HuH-7 (cell line): ENCODE data around the gene CCDC15.
"Not testable (repeated sequence)": the region's sequence is repeated elsewhere in the genome, so short reads cannot be mapped to it uniquely, and the experiment has no call there.

ENCODE experiments used
- DNase-seq: peaks from one replicate; pipeline ENCODE4 v3.0.0; 2011; ENCODE audit warnings: low spot score

The CCDC15 gene

DNA sequence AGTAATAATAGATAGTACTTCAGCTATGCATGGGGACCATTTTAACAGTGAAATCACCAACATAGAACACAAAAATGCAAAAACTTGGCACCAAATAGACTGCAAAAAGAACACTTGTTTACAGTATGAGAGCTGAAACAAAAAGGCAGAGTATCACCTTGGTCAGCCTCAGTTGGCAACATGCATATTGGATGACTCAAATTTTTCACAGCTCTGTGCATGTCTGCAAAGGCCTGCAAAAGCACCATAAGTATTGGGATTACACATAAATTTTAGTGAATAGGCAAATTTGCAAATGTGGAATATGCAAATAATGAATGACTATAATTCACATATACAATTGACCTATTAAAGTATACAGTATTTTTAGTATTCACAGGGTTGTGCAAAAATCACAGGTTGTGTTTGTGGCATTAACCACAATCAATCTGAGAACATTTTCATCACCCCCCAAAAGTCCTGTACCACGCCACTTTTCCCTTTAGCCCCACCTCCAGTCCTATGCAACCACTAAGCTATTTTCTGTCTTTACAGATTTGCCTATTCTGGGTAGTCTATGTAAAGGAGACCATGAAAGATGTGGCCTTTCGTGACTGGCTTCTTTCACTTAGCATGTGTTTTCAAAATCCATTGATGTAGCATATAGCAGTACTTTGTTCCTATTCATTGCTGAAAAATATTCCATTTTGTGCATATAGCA is 47.2 kb downstream of the CCDC15 start:
- no peak for DNase-seq

DNA sequence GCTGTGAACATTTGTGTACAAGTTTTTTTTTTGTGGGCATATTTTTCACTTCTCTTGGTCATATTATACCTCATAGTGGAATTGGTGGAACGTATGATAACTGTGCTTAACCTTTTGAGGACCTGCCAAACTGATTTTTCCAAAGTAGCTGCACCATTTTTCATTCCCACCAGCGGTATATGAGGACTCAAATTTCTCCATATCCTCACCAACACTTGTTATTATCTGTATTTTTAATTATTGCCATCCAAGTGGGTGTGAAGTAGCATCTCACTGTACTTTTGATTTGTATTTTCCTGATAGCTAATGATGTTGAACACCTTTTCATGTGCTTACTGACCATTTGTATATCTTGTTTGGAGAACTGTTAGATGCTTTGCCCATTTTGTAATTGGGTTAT is 47.8 kb downstream of the CCDC15 start:
- DNase-seq, result no peak

- DNase-seq, result no peak
Observed at GRCh38 chr11:125005491-125005890, 51.5 kb downstream of the CCDC15 start.

GRCh38 chr11:125016413-125016812 is 62.4 kb downstream of the CCDC15 start:
- no peak for DNase-seq

- DNase-seq, result no peak
Observed at GRCh38 chr11:125020342-125020741, 66.3 kb downstream of the CCDC15 start.

- DNase-seq, result no peak
Observed at GRCh38 chr11:125022551-125022950, 68.5 kb downstream of the CCDC15 start.

DNA sequence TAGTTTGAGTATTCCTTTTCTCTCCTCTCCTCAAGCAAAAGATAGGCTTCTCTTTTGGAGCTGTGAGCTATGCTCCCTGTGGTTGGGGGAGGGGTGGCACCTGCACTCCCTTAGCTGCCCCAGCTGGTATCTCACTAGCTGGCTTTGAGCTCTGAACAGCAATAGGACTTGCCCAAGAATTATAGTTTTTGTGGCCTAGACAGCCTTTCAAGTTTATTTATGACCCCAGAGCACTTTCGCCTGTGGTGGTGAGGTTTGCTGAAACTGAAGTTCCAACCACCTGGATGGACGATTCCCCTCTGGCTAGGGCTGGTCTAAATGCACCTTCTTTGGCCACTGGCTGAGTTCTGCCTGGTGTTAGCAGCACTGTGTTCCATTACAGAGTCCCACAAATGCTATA is 72.0 kb downstream of the CCDC15 start:
- no peak for DNase-seq

DNA sequence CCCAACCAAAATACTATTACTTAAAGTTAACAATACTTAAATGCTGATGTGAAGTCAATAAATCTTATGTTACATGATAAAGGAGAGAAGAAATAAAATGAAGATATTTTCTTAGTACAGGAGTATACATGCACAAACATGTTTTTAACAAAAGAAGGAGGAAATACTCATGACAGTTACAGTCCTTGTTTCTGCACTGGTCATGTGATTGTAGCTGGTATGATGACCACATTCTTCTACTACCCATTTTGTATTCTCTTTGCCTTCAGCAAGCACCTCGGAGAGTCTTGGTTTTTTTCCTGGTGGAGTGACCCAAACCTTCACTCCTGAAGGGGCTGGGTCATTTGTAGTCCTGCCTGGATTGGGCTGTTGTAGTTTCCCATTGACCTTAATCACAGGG is 75.4 kb downstream of the CCDC15 start:
- DNase-seq, result not testable (repeated sequence)

- no peak for DNase-seq
Observed at GRCh38 chr11:125036933-125037332, 82.9 kb downstream of the CCDC15 start.

DNA sequence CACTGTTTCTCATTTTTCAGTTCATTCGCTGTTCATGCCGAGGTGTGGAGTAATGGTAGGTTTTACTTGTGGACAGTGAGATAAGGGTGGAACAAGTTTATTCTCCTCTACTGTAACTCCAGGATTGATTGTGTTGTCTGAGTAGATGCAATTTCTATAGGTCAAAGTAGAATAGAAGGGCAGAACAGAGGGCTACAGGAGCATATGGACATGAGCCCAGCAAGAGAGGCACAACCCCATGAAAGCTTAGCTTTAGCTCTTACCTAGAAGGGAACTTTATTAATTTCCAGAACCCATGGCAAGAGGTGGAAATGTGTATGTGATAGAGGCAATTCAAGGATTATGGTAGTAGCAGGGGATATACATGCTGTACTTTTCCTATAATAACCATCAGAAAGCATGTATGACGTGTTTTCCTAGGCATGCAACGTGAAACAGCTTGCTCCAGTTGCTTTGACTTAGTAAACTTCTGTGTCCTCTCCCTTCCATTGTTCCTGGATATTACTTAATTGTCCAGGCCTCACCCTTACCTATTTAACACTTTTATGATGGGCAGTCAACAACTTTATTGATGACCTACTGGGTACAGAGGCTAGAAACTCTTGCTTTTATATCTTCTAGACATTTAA is 95.3 kb downstream of the CCDC15 start:
- DNase-seq, result no peak

GRCh38 chr11:125052047-125052446 is 98.0 kb downstream of the CCDC15 start:
- DNase-seq, result no peak

- DNase-seq, result no peak
Observed at GRCh38 chr11:125053167-125053566, 99.2 kb downstream of the CCDC15 start.

- DNase-seq, result no peak
Observed at GRCh38 chr11:125055107-125055715, 101.2 kb downstream of the CCDC15 start.

- not testable (repeated sequence) for DNase-seq
Observed at GRCh38 chr11:125056111-125056510, 102.1 kb downstream of the CCDC15 start.

GRCh38 chr11:125056931-125057692 is 103.1 kb downstream of the CCDC15 start:
- no peak for DNase-seq

DNA sequence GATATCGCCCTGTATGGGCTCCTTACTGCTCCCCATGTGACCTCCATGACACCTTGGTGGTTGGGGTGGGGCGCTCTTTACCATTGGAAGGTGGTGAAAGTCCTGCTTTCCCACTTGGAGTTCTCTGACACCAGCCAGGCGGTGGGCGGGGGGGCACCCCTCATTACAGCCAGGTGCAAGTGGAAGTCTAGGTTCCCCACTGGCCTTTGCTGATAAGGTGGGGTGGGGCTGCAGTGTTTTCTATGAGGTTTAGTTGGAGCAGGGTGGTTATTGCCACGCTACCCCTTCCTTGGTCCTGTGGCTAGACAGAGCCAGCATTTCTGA is 103.7 kb downstream of the CCDC15 start:
- DNase-seq, result no peak

DNA sequence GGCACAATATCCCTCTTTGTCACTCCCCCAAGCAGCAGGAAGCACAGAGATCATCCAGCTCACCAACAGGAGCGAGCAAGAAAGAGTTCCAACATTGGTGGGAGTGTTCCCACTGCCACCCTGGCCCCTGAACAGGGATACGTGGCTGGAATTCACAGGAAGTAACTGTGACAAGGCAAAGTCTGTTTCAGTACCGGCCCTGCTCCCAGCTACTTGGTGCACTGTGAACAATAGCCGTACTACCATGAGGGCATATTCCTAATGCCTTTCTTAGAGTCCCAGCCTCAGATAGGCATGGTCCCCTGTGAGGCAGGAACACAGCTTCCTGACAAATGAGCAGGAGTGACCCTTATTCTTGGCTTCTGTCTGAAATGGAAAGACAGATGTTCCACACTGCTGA is 107.3 kb downstream of the CCDC15 start:
- no peak for DNase-seq

- DNase-seq, result no peak
Observed at GRCh38 chr11:125062218-125062930, 108.4 kb downstream of the CCDC15 start.

DNA sequence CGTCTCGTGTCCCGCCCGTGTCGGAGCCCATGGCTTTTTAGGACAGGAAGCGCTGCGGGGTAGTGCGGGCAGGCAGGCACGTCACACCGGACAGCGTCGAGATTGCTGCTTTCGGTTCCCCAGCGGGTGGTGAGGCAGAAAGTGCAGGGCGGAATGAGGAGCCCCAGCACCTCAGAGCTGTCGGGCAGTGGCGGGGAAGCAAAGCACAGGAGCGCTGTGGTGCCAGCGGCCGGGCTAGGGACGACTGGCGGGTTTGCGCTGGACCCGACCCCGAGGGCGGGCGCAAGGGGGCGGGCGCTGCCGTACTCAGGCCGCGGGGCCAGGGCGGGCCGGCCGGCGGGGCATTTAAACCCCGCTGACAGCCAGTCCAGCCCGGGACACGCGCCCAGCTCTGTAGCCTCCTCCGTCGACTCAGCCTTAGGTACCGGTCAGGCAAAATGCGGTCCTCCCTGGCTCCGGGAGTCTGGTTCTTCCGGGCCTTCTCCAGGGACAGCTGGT is 109.0 kb downstream of the CCDC15 start, which contains the start of gene SLC37A2:
Gene SLC37A2, plus strand, starts transcription at position 375 of the 498 bp plus-strand sequence. Its CDS starts 63 bp downstream, at position 438.
- peak; percentile 66 for DNase-seq

DNA sequence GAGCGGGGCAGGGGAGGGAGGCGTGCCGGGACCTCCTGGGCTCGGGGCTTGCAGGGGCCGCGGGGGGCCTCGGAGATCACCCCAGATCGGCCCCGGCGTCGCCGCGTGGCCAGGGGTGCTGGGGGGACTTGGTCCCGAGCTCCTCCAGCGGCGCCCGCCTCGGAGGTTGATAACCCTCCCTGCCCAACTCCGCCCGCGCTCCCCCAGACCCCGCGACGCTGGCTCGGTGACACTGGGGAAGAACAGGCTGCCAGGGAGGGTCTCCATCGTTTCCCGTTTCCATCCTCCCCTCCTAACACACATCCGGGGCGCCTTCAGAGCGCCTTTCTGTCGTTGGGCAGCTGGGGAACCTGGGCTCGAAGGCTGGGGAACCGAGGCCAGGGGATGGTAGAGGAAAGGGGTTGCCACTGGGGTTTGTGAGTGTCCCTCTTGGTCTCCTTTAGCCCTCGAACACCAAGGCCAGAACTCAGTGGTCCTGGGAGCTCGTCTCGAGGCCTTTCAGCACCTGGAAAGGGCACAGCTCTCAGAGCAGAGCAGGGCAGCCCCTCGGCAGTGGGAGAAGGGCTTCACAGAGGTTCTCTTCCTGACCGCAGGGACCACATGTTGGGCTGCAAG is 109.5 kb downstream of the CCDC15 start:
- DNase-seq, result no peak

DNA sequence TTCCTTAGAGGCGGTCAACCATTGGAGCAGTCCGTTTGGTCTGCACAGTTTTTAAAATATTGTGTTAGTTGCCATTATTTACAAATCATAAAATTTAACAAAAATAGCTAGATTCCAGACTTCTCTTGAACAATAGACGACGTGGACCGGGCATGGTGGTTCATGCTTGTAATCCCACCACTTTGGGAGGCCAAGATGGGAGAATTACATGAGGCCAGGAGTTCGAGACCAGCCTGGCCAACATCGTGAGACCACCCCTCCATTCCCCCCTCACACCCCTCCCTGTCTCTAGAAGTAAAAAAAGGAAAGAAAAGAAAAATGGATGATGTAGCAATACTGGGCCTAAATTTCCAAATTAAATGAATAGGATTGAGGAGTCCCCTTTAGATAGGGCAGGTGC is 110.1 kb downstream of the CCDC15 start:
- no peak for DNase-seq
